ENCODE measurements around the gene FAM181A.

DNA sequence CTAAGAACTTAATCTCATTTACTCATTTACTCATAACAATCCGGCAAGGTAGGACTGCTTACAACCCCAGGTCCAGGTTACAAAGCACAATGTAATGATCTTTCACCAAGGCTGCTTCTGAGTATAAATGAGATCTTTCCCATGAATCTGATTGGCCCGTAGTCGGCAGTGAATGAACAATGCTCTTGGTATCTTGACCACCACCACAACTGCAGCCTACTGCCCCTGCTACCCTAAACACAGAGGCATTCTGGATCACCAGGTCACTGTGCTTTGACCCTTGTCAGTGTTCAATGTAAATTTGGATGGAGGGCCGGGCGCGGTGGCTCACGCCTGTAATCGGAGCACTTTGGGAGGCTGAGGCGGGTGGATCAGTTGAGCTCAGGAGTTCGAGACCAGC is 15.9 kb downstream of the FAM181A start:
- TF ChIP-seq, protein P1, sequence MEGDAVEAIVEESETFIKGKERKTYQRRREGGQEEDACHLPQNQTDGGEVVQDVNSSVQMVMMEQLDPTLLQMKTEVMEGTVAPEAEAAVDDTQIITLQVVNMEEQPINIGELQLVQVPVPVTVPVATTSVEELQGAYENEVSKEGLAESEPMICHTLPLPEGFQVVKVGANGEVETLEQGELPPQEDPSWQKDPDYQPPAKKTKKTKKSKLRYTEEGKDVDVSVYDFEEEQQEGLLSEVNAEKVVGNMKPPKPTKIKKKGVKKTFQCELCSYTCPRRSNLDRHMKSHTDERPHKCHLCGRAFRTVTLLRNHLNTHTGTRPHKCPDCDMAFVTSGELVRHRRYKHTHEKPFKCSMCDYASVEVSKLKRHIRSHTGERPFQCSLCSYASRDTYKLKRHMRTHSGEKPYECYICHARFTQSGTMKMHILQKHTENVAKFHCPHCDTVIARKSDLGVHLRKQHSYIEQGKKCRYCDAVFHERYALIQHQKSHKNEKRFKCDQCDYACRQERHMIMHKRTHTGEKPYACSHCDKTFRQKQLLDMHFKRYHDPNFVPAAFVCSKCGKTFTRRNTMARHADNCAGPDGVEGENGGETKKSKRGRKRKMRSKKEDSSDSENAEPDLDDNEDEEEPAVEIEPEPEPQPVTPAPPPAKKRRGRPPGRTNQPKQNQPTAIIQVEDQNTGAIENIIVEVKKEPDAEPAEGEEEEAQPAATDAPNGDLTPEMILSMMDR (IDR thresholded peaks at IDR 0.05; ENCODE audit: insufficient read depth, low read length) = no peak
- TF ChIP-seq, protein P2, sequence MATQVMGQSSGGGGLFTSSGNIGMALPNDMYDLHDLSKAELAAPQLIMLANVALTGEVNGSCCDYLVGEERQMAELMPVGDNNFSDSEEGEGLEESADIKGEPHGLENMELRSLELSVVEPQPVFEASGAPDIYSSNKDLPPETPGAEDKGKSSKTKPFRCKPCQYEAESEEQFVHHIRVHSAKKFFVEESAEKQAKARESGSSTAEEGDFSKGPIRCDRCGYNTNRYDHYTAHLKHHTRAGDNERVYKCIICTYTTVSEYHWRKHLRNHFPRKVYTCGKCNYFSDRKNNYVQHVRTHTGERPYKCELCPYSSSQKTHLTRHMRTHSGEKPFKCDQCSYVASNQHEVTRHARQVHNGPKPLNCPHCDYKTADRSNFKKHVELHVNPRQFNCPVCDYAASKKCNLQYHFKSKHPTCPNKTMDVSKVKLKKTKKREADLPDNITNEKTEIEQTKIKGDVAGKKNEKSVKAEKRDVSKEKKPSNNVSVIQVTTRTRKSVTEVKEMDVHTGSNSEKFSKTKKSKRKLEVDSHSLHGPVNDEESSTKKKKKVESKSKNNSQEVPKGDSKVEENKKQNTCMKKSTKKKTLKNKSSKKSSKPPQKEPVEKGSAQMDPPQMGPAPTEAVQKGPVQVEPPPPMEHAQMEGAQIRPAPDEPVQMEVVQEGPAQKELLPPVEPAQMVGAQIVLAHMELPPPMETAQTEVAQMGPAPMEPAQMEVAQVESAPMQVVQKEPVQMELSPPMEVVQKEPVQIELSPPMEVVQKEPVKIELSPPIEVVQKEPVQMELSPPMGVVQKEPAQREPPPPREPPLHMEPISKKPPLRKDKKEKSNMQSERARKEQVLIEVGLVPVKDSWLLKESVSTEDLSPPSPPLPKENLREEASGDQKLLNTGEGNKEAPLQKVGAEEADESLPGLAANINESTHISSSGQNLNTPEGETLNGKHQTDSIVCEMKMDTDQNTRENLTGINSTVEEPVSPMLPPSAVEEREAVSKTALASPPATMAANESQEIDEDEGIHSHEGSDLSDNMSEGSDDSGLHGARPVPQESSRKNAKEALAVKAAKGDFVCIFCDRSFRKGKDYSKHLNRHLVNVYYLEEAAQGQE (IDR thresholded peaks at IDR 0.05; ENCODE audit: insufficient replicate concordance, low read depth) = no peak
- no peak for TF ChIP-seq POLR2AphosphoS5 (IDR thresholded peaks at IDR 0.05; ENCODE audit: low read depth)
- no peak for TF ChIP-seq SPI1 (IDR thresholded peaks at IDR 0.05; ENCODE audit: borderline replicate concordance, low read depth)
